Adrenal gland (tissue), 12 donors: ENCODE measurements around the gene DENND6B. TPM values are rescaled to one million over a fixed set of nuclear protein-coding genes. Genes with fewer than 3 reads are reported as not detected.

Source experiments
- DNase-seq, 7 donors: peaks; one replicate each; pipeline ENCODE4 v3.0.0-alpha.2; 2019 to 2020
- H3K27ac ChIP-seq, 5 donors: fragments of 200-600 bp; sonication (generic) in 4 of 5; 1 replicate in 3 of 5; 2 replicates in 2 of 5; pipeline versions ENCODE4 v1.5.1 to v1.8.0; 2016 to 2020; ENCODE audit warnings: mild to moderate bottlenecking in 1 of 5
- H3K27me3 ChIP-seq: fragments of 200-600 bp; 2 replicates; pipeline ENCODE4 v1.8.0; 2021
- H3K36me3 ChIP-seq, 2 donors: fragments of 200-600 bp; replicated peaks in 1 of 2; 1 replicate in 1 of 2; 2 replicates in 1 of 2; pipeline versions ENCODE4 v1.5.1 to v1.8.0; 2018 to 2022
- H3K4me1 ChIP-seq, 2 donors: fragments of 200-600 bp; replicated peaks in 1 of 2; 1 replicate in 1 of 2; 2 replicates in 1 of 2; pipeline versions ENCODE4 v1.5.1 to v1.8.0; 2018 to 2021
- H3K4me3 ChIP-seq, 4 donors: fragments of 200-600 bp; sonication (generic) in 3 of 4; one replicate each; pipeline ENCODE4 v1.5.1; 2016 to 2018
- H3K9me3 ChIP-seq, 3 donors: fragments of 200-600 bp; sonication (generic) in 1 of 3; replicated peaks in 1 of 3; 1 replicate in 2 of 3; 2 replicates in 1 of 3; pipeline versions ENCODE4 v1.5.1 to v1.8.0; 2016 to 2021
- POLR2A ChIP-seq, 2 donors: fragments of 450-650 bp; IDR thresholded peaks; one replicate each; pipeline ENCODE4 v1.6.1; 2017; ENCODE audit warnings: antibody characterized with exemption in 2 of 2, mild to moderate bottlenecking in 2 of 2, moderate library complexity in 1 of 2
- WGBS, 4 donors: extraction: QIAGEN DNeasy Blood & Tissue Kit in 2 of 4; methylation state at CpG; one replicate each; pipeline versions ENCODE4 v1.1.5 to v1.1.7; 2013 to 2017; 5-methylcytosine and 5-hydroxymethylcytosine counted together
- intact Hi-C, 2 donors: fragments of 100-400 bp; cut with DNase I; formaldehyde crosslinking; loops; one replicate each; pipeline versions ENCODE4 v1.14.1 to v1.15.0; 2022 to 2023
- polyA plus RNA-seq, 3 donors: library from polyadenylated mRNA; stranded (reverse); fragments of 200-250 nt in 2 of 3; fragments of 350-450 nt in 1 of 3; fragmentation: Illumina TruSeq in 1 of 3; extraction: RNeasy Lipid Tissue Mini Kit (QIAGEN cat#74804) in 1 of 3; gene quantifications; one replicate each; pipeline ENCODE4 v1.2.3, GENCODE V29; 2013 to 2014
- total RNA-seq, 9 donors: library from RNA; depleted of rRNA in 4 of 9; stranded (reverse); fragments of >200 nt in 4 of 9; fragments of 120-200 nt in 1 of 9; fragmentation: NEBNext Ultra II Directional in 1 of 9; extraction: Animal tissue kit (Norgen Biotek cat#: 25700) in 1 of 9; gene quantifications; one replicate each; pipeline versions ENCODE4 v1.1.0 to v1.2.4, GENCODE V29; 2013 to 2023
- TF ChIP-seq, protein P1 (sequence below), 6 experiments: fragments of 450-650 bp in 4 of 6; fragments of 200-600 bp in 2 of 6; sonication (generic) in 1 of 6; IDR thresholded peaks; 1 replicate in 5 of 6; 2 replicates in 1 of 6; pipeline versions ENCODE4 v1.5.1 to v1.8.0; 2016 to 2021; ENCODE audit warnings: antibody characterized with exemption in 6 of 6, mild to moderate bottlenecking in 2 of 6, moderate library complexity in 1 of 6
- donor health status: healthy with polysubstance abuse.
- donor health status: Bipolar disorder and iron deficiency.
- donor health status: DM: yes; HTN: yes; CAD: no.
- donor health status: DM: no; HTN: no; CAD: no.
- donor health status: DM: no; HTN: no; CAD: no.
- donor health status: DM: yes; HTN: yes; CAD: no.

DENND6B gene
- total and polyA plus RNA-seq, 12 donors: 1.8 to 32.7 (median 8.9) TPM

- Histone ChIP-seq H3K27ac (peak overlapping the region in 1 of 5 donors; percentile 53), H3K27me3 (no peaks in the 10 kb centered on the region), H3K4me3 (peak overlapping the region in 1 of 4 donors; percentile 27), H3K9me3 (no peaks in the 10 kb centered on the region), H3K4me1 (peaks cover 10 to 12% of the 10 kb centered on the region in 2 donors), H3K36me3 (no peaks in the 10 kb centered on the region)
- TF ChIP-seq, protein P1, sequence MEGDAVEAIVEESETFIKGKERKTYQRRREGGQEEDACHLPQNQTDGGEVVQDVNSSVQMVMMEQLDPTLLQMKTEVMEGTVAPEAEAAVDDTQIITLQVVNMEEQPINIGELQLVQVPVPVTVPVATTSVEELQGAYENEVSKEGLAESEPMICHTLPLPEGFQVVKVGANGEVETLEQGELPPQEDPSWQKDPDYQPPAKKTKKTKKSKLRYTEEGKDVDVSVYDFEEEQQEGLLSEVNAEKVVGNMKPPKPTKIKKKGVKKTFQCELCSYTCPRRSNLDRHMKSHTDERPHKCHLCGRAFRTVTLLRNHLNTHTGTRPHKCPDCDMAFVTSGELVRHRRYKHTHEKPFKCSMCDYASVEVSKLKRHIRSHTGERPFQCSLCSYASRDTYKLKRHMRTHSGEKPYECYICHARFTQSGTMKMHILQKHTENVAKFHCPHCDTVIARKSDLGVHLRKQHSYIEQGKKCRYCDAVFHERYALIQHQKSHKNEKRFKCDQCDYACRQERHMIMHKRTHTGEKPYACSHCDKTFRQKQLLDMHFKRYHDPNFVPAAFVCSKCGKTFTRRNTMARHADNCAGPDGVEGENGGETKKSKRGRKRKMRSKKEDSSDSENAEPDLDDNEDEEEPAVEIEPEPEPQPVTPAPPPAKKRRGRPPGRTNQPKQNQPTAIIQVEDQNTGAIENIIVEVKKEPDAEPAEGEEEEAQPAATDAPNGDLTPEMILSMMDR (IDR thresholded peaks at IDR 0.05): no peak
- no peak for TF ChIP-seq POLR2A (IDR thresholded peaks at IDR 0.05)
- DNase-seq: peak; percentile 50 to 82 (median 72)
- intact Hi-C loops: no loop called here
- 38 to 52% (median 42%) methylated on average over 18 to 33 of the region's 33 CpGs for WGBS, 4 donors
Observed at GRCh38 chr22:50314455-50315288, 12.1 kb downstream of the DENND6B start.

DNA sequence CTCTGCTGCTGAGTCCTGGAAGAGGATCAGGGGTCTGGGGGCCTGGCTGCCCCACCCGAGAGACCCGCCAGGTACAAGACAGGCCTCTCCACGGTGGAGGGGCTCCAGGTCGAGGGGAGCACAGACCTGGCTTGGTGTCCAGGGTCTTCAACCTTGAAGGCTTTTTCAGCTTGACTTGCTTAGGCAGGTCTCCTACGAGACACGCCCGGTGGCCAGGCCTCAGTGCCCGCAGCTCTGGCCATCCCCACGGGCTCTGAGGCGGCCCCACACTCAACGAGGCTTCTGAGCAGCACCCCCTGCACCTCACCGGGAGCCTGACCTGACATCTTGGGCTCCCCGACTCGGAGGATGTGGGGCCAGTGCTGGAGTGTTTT is 12.7 kb downstream of the DENND6B start:
- peak overlapping the region in 1 of 5 donors; percentile 53 for H3K27ac ChIP-seq
- intact Hi-C loops: no loop called here
- no peaks in the 10 kb centered on the region for H3K9me3 ChIP-seq
- WGBS, 4 donors: 66 to 86% (median 69%) methylated on average over 1 to 14 of the region's 14 CpGs; no CpG with 5 or more reads in 1 of the 4 donors
- H3K27me3 ChIP-seq: no peaks in the 10 kb centered on the region
- peaks cover 16 to 18% of the 10 kb centered on the region in 2 donors for H3K4me1 ChIP-seq
- peak overlapping the region in 1 of 4 donors; percentile 27 for H3K4me3 ChIP-seq
- DNase-seq: no peak
- H3K36me3 ChIP-seq: no peaks in the 10 kb centered on the region
- TF ChIP-seq POLR2A (IDR thresholded peaks at IDR 0.05): no peak
- TF ChIP-seq, protein P1 (IDR thresholded peaks at IDR 0.05): no peak

GRCh38 chr22:50313600-50313999 is 13.2 kb downstream of the DENND6B start:
- no peaks in the 10 kb centered on the region for H3K27me3 ChIP-seq
- no peak overlapping the region for H3K27ac ChIP-seq
- intact Hi-C loops: no loop called here
- TF ChIP-seq POLR2A (IDR thresholded peaks at IDR 0.05): no peak
- TF ChIP-seq, protein P1 (IDR thresholded peaks at IDR 0.05): no peak
- no peaks in the 10 kb centered on the region for H3K36me3 ChIP-seq
- 87 to 95% (median 89%) methylated on average over 9 to 16 of the region's 17 CpGs for WGBS, 4 donors
- DNase-seq: no peak
- no peaks in the 10 kb centered on the region for H3K9me3 ChIP-seq
- H3K4me1 ChIP-seq: peaks cover 20% of the 10 kb centered on the region in 2 donors
- H3K4me3 ChIP-seq: no peak overlapping the region

DNA sequence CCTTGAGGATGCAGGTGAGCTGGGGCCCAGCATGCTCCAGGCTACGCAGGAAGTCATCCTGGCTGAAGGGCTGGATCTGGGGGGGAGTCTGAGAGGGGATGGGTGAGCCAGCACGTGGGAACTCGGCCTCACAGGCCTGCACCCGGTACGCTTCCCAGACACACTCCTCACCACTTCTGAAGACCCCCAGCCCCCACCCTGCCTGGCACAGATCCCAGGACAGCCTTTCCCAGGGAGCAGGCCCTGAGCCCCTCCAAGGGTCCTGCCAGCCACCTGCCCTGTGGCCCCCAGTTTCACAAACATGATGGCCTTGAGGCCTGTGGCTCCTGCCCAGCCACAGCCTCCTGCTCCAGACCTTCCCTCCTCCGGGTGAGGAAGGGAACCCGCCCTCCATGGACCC is 13.8 kb downstream of the DENND6B start:
- 80 to 86% (median 83%) methylated on average over 3 to 7 of the region's 7 CpGs for WGBS, 4 donors
- no peaks in the 10 kb centered on the region for H3K36me3 ChIP-seq
- intact Hi-C loops: no loop called here
- TF ChIP-seq, protein P1 (IDR thresholded peaks at IDR 0.05): no peak
- TF ChIP-seq POLR2A (IDR thresholded peaks at IDR 0.05): no peak
- H3K9me3 ChIP-seq: no peaks in the 10 kb centered on the region
- no peak overlapping the region for H3K4me3 ChIP-seq
- H3K27me3 ChIP-seq: no peaks in the 10 kb centered on the region
- peaks cover 26% of the 10 kb centered on the region in 2 donors for H3K4me1 ChIP-seq
- peak in 1 of 7 donors; percentile 24 for DNase-seq
- H3K27ac ChIP-seq: no peak overlapping the region
